Small intestine (tissue), 7 donors: ENCODE results near the gene PTPRK. TPM values are rescaled to one million over a fixed set of nuclear protein-coding genes. Genes with fewer than 3 reads are reported as not detected.

ENCODE experiments used
- DNase-seq, 2 donors: peaks; one replicate each; pipeline versions ENCODE4 v3.0.0 to v3.0.0-alpha.2; 2013
- FAIRE-seq: peaks from 2 replicates; lab custom pipeline; 2012; peaks lifted over from hg19 to GRCh38; lab: Jason Lieb, UNC
- H3K27ac ChIP-seq, 3 donors: one replicate each; pipeline ENCODE4 v1.5.1; 2013; ENCODE audit warnings: low read length in 2 of 3, mild to moderate bottlenecking in 2 of 3, control low read depth in 1 of 3, inconsistent platforms in 1 of 3, low read depth in 1 of 3, moderate library complexity in 1 of 3
- H3K27me3 ChIP-seq, 3 donors: one replicate each; pipeline ENCODE4 v1.6.1; 2013; ENCODE audit warnings: low read length in 3 of 3, inconsistent platforms in 1 of 3; ENCODE audit not compliant: control insufficient read depth in 3 of 3, insufficient read depth in 3 of 3
- H3K36me3 ChIP-seq, 3 donors: one replicate each; pipeline ENCODE4 v1.6.1; 2013; ENCODE audit warnings: low read length in 3 of 3, inconsistent platforms in 1 of 3, low read depth in 1 of 3, mild to moderate bottlenecking in 1 of 3, moderate library complexity in 1 of 3; ENCODE audit not compliant: control insufficient read depth in 3 of 3, insufficient read depth in 2 of 3
- H3K4me1 ChIP-seq, 3 donors: one replicate each; pipeline ENCODE4 v1.6.1; 2013; ENCODE audit warnings: low read length in 2 of 3, inconsistent platforms in 1 of 3, low read depth in 1 of 3, mild to moderate bottlenecking in 1 of 3, moderate library complexity in 1 of 3; ENCODE audit not compliant: control insufficient read depth in 3 of 3, insufficient read depth in 2 of 3
- H3K4me3 ChIP-seq, 3 donors: one replicate each; pipeline ENCODE4 v1.5.1; 2013; ENCODE audit warnings: low read length in 3 of 3, control low read depth in 1 of 3, inconsistent platforms in 1 of 3, low read depth in 1 of 3, mild to moderate bottlenecking in 1 of 3, moderate library complexity in 1 of 3
- H3K9me3 ChIP-seq, 2 donors: one replicate each; pipeline ENCODE4 v1.6.1; 2013; ENCODE audit warnings: low read depth in 1 of 2, low read length in 1 of 2; ENCODE audit not compliant: control insufficient read depth in 2 of 2, insufficient read depth in 1 of 2
- WGBS, 3 donors: extraction: QIAGEN DNeasy Blood & Tissue Kit; methylation state at CpG; one replicate each; pipeline ENCODE4 v1.1.7; 2013; 5-methylcytosine and 5-hydroxymethylcytosine counted together
- polyA plus RNA-seq, 4 donors: library from polyadenylated mRNA; stranded (reverse) in 3 of 4; unstranded in 1 of 4; fragments of 200-250 nt in 3 of 4; fragments of 120-200 nt in 1 of 4; gene quantifications; one replicate each; pipeline versions ENCODE4 v1.2.1 to v1.2.3, GENCODE V29; 2013
- donor health status: healthy with polysubstance abuse.
- donor health status: control.
- donor health status: control.
- donor health status: Bipolar disorder and iron deficiency.
- donor health status: healthy.

Gene PTPRK
- polyA plus RNA-seq, 4 donors, result 15.9 to 72.5 (median 20.6) TPM

GRCh38 chr6:128538763-128539162 is 18.4 kb upstream of the PTPRK start:
- H3K27ac ChIP-seq, result no peak overlapping the region
- no peaks in the 10 kb centered on the region for H3K4me1 ChIP-seq
- no peak overlapping the region for H3K4me3 ChIP-seq
- no peaks in the 10 kb centered on the region for H3K36me3 ChIP-seq
- FAIRE-seq (no peak), DNase-seq (no peak)
- 83 to 88% (median 87%) methylated on average over 4 of the region's 4 CpGs for WGBS, 3 donors
- no peaks in the 10 kb centered on the region for H3K9me3 ChIP-seq
- H3K27me3 ChIP-seq, result no peaks in the 10 kb centered on the region

- Histone ChIP-seq H3K9me3 (no peaks in the 10 kb centered on the region), H3K27me3 (no peaks in the 10 kb centered on the region), H3K4me1 (no peaks in the 10 kb centered on the region), H3K4me3 (no peak overlapping the region), H3K36me3 (no peaks in the 10 kb centered on the region), H3K27ac (no peak overlapping the region)
- WGBS, 3 donors, result 76 to 87% (median 82%) methylated on average over 3 of the region's 3 CpGs
- DNase-seq (no peak), FAIRE-seq (no peak)
Measured at GRCh38 chr6:128532827-128533226, 12.4 kb upstream of the PTPRK start.

GRCh38 chr6:128532136-128532535 is 11.7 kb upstream of the PTPRK start:
- DNase-seq, result no peak
- Histone ChIP-seq H3K4me1 (no peaks in the 10 kb centered on the region), H3K27ac (no peak overlapping the region), H3K36me3 (no peaks in the 10 kb centered on the region), H3K9me3 (no peaks in the 10 kb centered on the region), H3K27me3 (no peaks in the 10 kb centered on the region), H3K4me3 (no peak overlapping the region)
- FAIRE-seq, result no peak
- 87 to 96% (median 89%) methylated on average over 2 of the region's 2 CpGs for WGBS, 3 donors

GRCh38 chr6:128531696-128532095 is 11.3 kb upstream of the PTPRK start:
- H3K27me3 ChIP-seq, result no peaks in the 10 kb centered on the region
- 80 to 92% (median 86%) methylated on average over 2 of the region's 2 CpGs for WGBS, 3 donors
- H3K4me1 ChIP-seq, result no peaks in the 10 kb centered on the region
- H3K36me3 ChIP-seq, result no peaks in the 10 kb centered on the region
- H3K27ac ChIP-seq, result no peak overlapping the region
- no peak overlapping the region for H3K4me3 ChIP-seq
- no peak for FAIRE-seq
- DNase-seq, result no peak
- no peaks in the 10 kb centered on the region for H3K9me3 ChIP-seq

GRCh38 chr6:128528241-128528640 is 7.8 kb upstream of the PTPRK start:
- no peaks in the 10 kb centered on the region for H3K4me1 ChIP-seq
- no peaks in the 10 kb centered on the region for H3K36me3 ChIP-seq
- no peaks in the 10 kb centered on the region for H3K9me3 ChIP-seq
- no peak overlapping the region for H3K4me3 ChIP-seq
- no peaks in the 10 kb centered on the region for H3K27me3 ChIP-seq
- no peak overlapping the region for H3K27ac ChIP-seq
- DNase-seq (no peak), FAIRE-seq (no peak)

GRCh38 chr6:128527375-128527774 is 7.0 kb upstream of the PTPRK start:
- FAIRE-seq, result no peak
- WGBS, 3 donors, result 67 to 85% (median 81%) methylated on average over 1 of the region's 1 CpG
- no peak for DNase-seq
- Histone ChIP-seq H3K4me1 (no peaks in the 10 kb centered on the region), H3K9me3 (no peaks in the 10 kb centered on the region), H3K36me3 (no peaks in the 10 kb centered on the region), H3K27ac (no peak overlapping the region), H3K27me3 (no peaks in the 10 kb centered on the region), H3K4me3 (no peak overlapping the region)

GRCh38 chr6:128526152-128526914 is 5.9 kb upstream of the PTPRK start:
- FAIRE-seq, result no peak
- 81 to 91% (median 91%) methylated on average over 5 of the region's 5 CpGs for WGBS, 3 donors

GRCh38 chr6:128525406-128525805 is 5.0 kb upstream of the PTPRK start:
- Histone ChIP-seq H3K9me3 (no peaks in the 10 kb centered on the region), H3K27ac (no peak overlapping the region), H3K36me3 (no peaks in the 10 kb centered on the region), H3K4me1 (peaks cover 0 to 4% (median 0%) of the 10 kb centered on the region in 3 donors), H3K4me3 (no peak overlapping the region), H3K27me3 (no peaks in the 10 kb centered on the region)
- no peak for DNase-seq
- no peak for FAIRE-seq
- 92 to 96% (median 94%) methylated on average over 2 of the region's 2 CpGs for WGBS, 3 donors

More at GRCh38 chr6:128526152-128526914, 5.9 kb upstream of the PTPRK start:
- no peak for DNase-seq
- no peak overlapping the region for H3K27ac ChIP-seq
- peaks cover 0 to under 1% (median 0%) of the 10 kb centered on the region in 3 donors for H3K4me1 ChIP-seq
- H3K36me3 ChIP-seq, result no peaks in the 10 kb centered on the region
- H3K9me3 ChIP-seq, result no peaks in the 10 kb centered on the region
- H3K27me3 ChIP-seq, result no peaks in the 10 kb centered on the region
- H3K4me3 ChIP-seq, result no peak overlapping the region

- no peak for DNase-seq
- Histone ChIP-seq H3K27me3 (no peaks in the 10 kb centered on the region), H3K4me1 (peaks cover 0 to 7% (median 0%) of the 10 kb centered on the region in 3 donors), H3K36me3 (no peaks in the 10 kb centered on the region), H3K4me3 (peak overlapping the region in 2 of 3 donors; percentile 78 to 93), H3K27ac (peak overlapping the region; percentile 91 to 100 (median 96)), H3K9me3 (no peaks in the 10 kb centered on the region)
- WGBS, 3 donors, result 33 to 48% (median 46%) methylated on average over 2 of the region's 2 CpGs
- FAIRE-seq, result no peak
Measured at GRCh38 chr6:128521282-128521632, 858 bp upstream of the PTPRK start.
